NK-92 treated with Interleukin-12 subunit alpha and Interleukin-12 subunit beta, amount 100 ng/mL, for 24 hours (cell line): Measurements from ENCODE around the gene MBTPS1.

Experiments
- DNase-seq: peaks from one replicate; lab custom pipeline; 2025; lab: John Stamatoyannopoulos, UW

MBTPS1 gene

DNA sequence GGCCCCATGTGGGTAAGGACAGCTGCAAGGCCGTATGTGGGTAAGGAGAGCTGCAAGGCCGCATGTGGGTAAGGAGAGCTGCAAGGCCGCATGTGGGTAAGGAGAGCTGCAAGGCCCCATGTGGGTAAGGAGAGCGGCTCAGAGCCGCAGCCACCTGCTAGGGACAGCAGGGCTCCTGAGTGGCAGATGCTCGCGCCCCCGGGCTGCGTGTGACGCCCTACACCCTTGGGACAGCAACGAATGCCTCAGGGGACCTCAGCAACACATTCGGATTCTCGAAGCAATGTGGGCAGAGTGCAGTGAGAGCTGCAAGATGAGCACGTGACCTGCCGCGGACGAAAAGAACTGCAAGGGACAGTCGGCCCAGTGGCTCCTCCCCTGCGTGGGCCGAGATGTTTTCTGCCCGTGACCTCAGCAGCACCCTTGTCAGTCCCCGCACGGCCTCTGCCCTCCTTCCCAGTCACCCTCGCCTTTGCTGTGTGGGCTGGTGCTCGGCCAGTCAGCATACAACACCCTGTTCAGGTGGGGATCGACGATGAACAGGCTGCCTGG is 64.6 kb downstream of the MBTPS1 start:
- no peak for DNase-seq

GRCh38 chr16:84050316-84050715 is 66.4 kb downstream of the MBTPS1 start:
- DNase-seq = no peak

DNA sequence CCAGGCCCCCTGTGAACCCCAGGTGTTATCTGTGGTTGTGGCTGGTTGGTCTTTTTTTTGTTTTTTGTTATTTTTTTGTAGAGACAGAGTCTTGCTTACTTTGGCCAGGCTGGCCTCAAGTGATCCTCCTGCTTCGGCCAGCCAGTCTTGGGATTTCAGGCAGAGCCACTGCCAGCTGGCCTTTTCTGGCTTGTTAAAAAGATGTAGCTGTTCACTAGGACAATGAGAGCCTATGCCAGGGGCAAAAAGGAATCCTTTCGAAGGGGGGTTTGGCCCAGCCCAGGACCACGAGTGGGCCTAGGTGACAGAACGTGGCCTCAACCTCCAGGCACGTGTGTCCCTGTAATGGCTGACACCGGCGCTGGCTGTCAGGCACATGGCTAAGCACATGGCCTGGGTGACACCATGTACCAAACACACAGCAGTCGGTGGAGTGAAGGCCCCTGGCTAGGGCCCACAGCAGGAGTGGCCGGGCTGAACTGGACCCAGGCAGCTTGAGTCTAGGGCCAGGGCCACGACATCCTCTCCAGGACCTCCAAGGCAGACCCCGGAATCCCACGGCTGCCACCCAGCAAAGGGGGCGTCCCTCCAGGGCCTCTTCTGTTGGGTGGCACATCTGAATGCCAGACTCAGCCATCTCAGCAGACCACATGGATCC is 67.2 kb downstream of the MBTPS1 start:
- no peak for DNase-seq

- no peak for DNase-seq
Measured at GRCh38 chr16:84048871-84049270, 67.9 kb downstream of the MBTPS1 start.

- DNase-seq = no peak
Measured at GRCh38 chr16:84048270-84048669, 68.5 kb downstream of the MBTPS1 start.

- no peak for DNase-seq
Measured at GRCh38 chr16:84047626-84048025, 69.1 kb downstream of the MBTPS1 start.

DNA sequence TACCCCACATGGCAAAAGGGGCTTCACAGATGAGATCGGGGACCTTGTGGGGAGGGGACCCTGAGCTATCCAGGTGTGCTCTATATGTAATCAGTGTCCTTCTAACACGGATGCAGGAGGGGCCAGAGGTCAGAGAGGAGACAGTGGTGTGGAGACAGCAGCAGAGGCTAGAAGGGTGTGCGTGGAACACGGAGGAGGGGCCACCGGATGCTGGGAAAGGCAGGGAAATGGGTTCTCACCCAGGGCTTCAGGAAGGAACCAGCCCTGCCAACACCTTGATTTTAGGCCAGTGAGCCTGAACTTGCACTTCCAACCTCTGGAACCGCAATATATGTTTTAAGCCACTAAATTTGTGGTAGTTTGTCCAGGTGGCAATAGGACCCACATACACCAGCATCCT is 69.5 kb downstream of the MBTPS1 start:
- no peak for DNase-seq

GRCh38 chr16:84045818-84046470 is 70.8 kb downstream of the MBTPS1 start:
- DNase-seq = no peak

GRCh38 chr16:84045001-84045817 is 71.5 kb downstream of the MBTPS1 start:
- no peak for DNase-seq

DNA sequence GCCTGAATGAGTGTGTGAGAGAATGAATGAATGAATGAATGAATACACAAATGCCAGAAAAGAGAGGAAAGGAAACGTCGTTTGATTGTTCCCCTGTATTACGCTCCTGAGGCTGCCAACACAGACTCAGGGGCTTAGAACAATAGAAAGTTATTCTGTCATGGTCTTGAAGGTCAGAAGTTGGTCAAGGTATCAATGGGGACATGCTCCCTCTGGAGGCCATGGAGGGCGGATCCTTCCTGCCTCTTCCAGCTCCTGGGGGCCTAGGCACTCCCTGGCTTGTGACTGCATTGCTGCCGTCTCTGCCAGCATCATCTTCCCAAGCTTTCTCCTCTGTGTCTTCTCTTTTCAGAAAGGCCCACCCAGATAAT is 72.6 kb downstream of the MBTPS1 start:
- DNase-seq = no peak

DNA sequence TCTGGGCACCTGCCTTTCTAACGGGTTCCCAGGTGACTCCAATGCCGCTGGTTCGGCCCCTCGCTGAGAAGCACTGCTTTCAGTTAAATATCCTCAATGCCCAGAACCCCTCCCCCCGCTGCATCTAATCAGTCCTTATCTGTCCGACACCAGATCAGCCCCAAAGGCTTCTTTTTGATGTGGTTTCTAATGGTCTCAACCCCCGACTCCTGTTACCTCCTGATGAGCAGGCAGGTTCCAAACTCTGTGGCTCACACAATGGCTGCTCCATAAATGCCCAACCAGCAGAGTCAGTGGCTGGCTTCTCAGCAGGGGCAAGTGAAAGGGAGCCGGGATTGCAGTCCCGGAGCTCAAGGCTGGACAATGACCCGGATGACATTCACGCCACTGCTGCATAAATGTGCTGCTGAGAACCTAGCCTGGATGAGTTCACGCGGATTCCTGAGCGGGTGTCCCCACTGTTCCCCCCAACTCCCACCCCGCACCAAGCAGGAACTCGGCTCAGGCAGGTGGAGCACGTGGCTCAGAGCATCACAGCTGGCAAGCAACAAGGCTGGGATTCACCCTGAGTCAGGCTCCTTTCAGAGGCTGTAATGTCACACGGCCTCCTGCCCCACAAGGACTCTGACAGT is 73.1 kb downstream of the MBTPS1 start:
- no peak for DNase-seq

DNA sequence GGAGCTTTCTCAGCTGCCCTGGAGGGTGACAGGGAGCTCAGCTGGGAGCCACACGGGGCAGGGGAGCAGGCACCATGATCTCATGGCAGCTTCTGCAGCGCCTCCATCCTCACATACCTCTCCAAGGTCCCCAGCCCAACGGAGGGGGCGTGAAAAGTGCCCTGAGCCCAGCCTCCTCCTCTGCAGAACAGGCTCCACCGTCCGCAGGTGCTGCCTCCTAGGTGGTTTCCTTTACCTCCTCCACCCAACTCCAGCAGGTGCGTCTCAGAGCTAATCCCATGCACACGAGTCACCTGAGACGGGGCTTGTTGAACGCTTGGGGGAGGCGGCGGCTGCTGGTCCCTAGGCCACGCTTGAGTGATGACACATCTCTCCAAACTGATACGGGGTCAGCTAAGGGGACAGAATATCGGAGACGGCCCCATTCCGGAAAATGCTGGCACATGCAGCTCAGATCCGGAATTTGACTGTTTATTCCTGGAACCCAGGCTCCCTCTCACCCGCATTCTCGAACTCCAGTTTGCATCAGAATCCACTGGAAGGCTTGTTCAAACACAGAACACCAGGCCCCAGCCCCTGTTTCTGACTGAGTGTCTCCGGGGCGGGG is 73.8 kb downstream of the MBTPS1 start:
- no peak for DNase-seq

DNA sequence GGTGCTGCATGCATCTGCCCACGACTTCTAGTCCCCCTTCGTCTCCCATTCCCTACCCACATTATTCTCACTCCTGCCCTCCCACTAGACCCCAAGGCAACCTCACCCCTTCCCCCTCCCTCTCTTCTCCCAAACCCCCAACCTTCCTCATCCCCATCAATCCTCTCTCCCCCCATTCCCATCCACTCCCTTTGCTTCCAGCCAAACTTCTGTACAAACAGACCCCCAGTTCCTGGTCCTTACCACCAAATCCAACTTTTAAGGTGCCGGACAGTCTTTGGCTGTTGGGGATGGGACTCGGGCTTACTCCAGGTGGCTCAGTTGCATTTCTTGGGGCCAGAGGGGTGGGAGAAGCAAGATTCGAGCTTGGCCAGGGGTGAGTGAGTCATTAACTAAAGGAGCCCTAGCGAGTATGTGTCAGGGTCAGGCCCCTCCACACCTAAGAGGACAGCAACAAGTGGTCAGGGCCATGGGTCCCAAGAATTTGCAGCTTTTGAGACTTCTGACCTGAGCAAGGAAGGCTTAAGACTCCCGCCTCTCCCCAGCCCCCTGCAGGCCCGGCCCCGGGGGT is 74.3 kb downstream of the MBTPS1 start, which contains the start of gene SLC38A8:
Gene SLC38A8, minus strand, starts transcription at position 488 of the 571 bp plus-strand sequence. CDS start 638 bp downstream, outside the sequence.
- no peak for DNase-seq

GRCh38 chr16:84041881-84042280 is 74.9 kb downstream of the MBTPS1 start:
- no peak for DNase-seq

DNA sequence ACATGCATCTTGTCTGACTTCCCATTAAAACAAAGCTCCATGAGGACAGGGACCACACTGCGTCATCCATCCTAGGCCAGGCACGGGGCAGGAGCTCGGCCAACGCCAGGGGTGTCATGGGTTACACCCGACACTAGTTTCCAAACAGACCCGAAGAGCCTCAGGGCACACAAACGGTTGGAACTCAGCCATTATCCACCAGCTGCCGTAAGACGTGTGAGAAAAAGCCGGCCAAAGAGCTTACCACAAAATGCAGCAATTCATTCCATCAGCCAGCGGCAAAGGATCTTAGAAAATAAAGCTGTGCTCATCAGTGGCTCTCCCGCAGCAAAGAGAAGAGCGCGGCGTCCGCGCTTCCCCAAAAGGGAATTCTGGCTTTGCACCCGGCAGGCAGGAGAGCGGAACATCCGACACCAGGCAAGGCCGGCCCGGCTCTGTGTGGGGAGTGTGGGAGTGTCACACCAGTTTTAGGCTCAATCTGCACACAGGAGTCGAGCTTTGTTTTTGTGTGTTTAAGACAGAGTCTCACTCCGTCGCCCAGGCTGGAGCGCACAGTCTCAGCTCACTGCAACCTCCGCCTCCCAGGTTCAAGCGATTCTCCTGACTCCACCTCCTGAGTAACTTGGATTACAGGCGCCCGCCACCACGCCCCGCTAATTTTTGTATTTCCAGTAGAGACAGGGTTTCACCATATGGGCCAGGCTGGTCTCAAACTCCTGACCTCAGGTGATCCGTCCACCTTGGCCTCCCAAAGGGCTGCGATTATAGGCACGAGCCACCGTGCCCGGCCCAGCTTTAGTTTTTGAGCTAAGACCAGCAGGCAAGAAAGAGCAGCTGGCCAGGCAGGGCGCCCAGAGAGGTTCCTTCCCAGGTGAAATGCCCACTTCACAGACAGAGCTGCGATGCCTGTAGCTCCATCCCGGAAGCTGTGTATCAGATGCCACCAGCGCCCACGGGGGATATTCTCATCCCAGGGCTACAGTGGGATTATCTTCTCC is 75.6 kb downstream of the MBTPS1 start:
- no peak for DNase-seq

DNA sequence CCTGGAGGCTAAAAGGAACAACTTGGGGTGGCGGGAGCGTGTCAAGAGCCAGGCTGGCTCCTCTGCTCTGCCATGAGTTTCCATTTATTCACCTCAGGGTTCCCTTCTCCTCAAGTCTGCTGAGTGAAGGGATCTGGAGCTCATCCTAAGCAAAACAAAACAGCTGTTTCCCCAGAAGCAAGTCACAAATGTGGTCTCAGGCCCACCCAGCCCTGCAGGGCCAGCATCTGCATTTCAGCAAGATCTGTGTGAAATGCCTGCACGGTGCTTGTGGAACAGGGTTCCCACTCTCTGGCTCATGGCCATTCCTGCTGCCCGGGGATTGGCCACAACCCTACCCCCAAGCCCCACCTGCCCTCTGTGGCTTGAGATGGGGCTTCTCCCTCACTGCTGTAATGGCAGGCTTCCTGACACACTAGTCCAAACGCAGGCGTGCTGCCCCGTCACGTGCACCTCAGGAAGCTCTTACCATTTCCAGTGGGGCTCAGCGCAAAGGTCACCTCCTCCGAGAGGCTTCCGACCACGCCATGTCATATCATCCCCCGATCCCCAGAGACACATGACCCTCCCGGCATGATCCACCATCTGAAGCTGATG is 76.4 kb downstream of the MBTPS1 start:
- DNase-seq = no peak

DNA sequence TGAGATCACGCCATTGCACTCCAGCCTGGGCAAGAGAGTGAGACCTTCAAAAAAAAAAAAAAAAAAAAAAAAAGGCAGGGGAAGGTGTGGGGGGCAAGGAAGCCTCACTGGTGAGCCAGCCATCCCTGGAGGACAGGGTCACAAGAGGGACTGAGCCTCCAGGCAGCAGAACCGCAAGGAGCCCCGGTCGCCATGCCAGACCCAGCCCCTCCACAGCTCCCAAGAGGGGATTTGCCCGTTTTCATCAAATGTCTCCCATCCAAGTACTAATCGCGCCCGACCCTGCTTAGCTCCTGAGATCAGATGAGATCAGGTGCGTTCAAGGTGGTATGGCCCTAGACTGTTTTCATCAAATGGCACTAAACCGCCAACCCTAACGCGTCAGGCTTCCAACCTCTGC is 77.0 kb downstream of the MBTPS1 start:
- DNase-seq = no peak

GRCh38 chr16:84038469-84038868 is 78.3 kb downstream of the MBTPS1 start:
- no peak for DNase-seq

DNA sequence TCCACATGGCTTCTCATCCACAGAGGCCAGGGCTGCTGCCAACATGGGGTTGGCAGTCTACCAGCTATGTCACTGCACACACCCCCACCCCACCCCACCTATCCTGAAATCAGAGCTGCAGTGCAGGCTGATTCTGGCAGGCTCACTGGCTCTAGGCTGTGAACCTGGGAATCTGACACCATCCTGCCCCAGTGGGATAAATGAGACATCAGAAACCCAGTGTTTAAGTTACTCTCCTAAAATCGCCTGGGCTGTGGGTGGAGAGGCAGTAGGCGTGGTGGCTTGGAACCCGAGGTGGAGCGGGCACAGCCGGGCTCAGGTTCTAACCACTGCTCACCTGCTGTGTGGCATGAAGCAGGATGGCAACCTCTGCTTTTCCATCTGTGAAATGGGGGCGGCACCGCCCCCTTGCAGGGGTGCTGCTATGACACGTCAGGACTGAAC is 79.7 kb downstream of the MBTPS1 start:
- no peak for DNase-seq

GRCh38 chr16:84036131-84036530 is 80.6 kb downstream of the MBTPS1 start:
- DNase-seq = no peak
